Activated naive CD4-positive, alpha-beta T cell treated with anti-CD3 and anti-CD28 coated beads for 36 hours (primary cell): Measurements from ENCODE around the gene SIDT2. TPM values are rescaled to one million over a fixed set of nuclear protein-coding genes. Genes with fewer than 3 reads are reported as not detected.
"Not testable (repeated sequence)": the region's sequence is repeated elsewhere in the genome, so short reads cannot be mapped to it uniquely, and the experiment has no call there.

ENCODE experiments used
- CTCF ChIA-PET: fragments of 350-600 bp; sonication (Branson Sonifier 250); formaldehyde crosslinking; loops from one replicate; lab custom pipeline; 2021; ENCODE audit warnings: antibody characterized with exemption; lab: Charles Lee
- DNase-seq: peaks from one replicate; pipeline ENCODE4 v3.0.0-alpha.2; 2020
- H3K27ac Mint-ChIP-seq: one replicate; pipeline ENCODE4 v1.8.0; 2021; ENCODE audit warnings: mild to moderate bottlenecking, mixed read lengths
- H3K27me3 Mint-ChIP-seq: one replicate; pipeline ENCODE4 v1.8.0; 2021; ENCODE audit warnings: low read depth, mixed read lengths
- H3K36me3 Mint-ChIP-seq: one replicate; pipeline ENCODE4 v1.8.0; 2021; ENCODE audit warnings: low read depth, mixed read lengths
- H3K4me1 Mint-ChIP-seq: one replicate; pipeline ENCODE4 v1.8.0; 2021; ENCODE audit warnings: low read depth, mixed read lengths
- H3K4me3 Mint-ChIP-seq: one replicate; pipeline ENCODE4 v1.8.0; 2021; ENCODE audit warnings: mild to moderate bottlenecking, moderate library complexity, mixed read lengths
- H3K9me3 Mint-ChIP-seq: one replicate; pipeline ENCODE4 v1.8.0; 2021; ENCODE audit warnings: mixed read lengths
- intact Hi-C: fragments of 100-400 bp; cut with micrococcal nuclease; formaldehyde crosslinking; loops from one replicate; pipeline ENCODE4 v1.15.1; 2023
- total RNA-seq, 2 experiments: library from RNA; stranded (reverse); gene quantifications; one replicate each; pipeline ENCODE4 v1.2.3, GENCODE V29; 2021

SIDT2 gene
- 10 to 100 TPM; 23.9 to 25.6 TPM for total RNA-seq

DNA sequence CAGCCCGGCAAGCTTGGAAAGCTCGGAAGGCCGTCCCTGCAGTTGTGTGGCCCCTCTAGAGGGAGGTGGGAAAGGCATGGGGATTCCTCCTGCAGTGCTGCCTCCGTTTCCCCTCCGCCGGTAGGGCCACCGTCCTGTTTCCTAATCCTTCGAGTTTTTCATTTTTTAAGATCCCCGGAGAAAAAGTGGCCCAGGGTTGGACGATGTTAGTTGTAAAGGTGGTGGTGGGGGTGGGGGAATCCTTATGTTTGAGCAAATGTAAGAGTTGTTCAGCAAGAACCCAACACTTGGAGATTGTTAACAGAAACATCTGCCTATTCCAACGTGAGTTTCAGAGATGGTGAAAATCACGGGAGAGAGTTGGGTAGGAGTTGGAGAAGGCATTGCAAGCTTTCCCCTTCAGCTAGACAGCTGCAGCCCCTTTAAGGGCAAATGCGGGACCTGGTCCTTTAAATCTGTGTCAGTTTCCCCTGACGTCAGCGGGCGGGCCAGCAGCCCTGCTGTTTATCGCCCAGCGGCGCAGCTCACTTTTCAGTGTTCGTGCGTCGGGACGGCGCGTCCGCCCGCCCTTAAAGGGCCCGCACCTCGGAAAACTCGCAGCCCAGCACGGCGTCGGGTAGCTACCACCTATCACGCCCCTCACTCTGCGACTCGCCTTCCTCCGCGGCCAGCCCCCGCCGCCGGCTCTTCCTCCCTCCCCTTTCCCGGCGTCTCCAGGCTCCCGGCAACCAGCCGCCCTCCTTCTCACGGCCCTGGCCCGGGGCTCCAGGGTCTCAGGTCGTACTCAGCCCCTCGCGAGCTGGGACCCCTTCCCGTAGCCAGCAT lies at the start of gene SIDT2:
Gene SIDT2 (plus strand): TSS at position 534 of the 825 bp plus-strand sequence. CDS start 521 bp downstream, outside the sequence.
- peaks cover 28% of the 10 kb centered on the region for H3K4me1 Mint-ChIP-seq
- peak within 1 kb of the TSS; percentile 79 for H3K27ac Mint-ChIP-seq
- peak within 1 kb of the TSS; percentile 93 for H3K4me3 Mint-ChIP-seq
- H3K9me3 Mint-ChIP-seq = no peaks in the 10 kb centered on the region
- DNase-seq = peak; percentile 92
- H3K36me3 Mint-ChIP-seq = no peaks in the 10 kb centered on the region
- intact Hi-C loops = loop anchor here (1.0 to 2.0 kb wide), 5 partner anchors 34 to 406 kb away; partner anchors contain the start of genes BUD13, CEP164 and PAFAH1B2
- no peaks in the 10 kb centered on the region for H3K27me3 Mint-ChIP-seq
- CTCF ChIA-PET = interaction anchor here (0.6 to 6.4 kb wide), 7 partner anchors 34 to 446 kb away, joined by 3 to 72 read pairs (median 3); partner anchors contain the start of gene PAFAH1B2

DNA sequence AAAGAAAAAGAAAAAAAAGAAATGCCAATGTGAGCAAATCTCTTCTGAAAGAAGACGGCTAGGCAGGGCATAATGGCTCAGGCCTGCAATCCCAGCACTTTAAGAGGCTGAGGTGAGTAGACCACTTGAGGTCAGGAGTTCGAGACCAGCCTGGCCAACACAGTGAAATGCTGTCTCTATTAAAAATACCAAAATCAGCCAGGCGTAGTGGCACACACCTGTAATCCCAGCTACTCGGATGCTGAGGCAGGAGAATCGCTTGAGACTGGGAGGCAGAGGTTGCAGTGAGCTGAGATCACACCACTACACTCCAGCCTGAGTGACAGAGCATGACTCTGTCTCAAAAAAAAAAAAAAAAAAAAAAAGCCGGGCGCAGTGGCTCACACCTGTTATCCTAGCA lies 48.1 kb upstream of the SIDT2 start:
- H3K36me3 Mint-ChIP-seq, H3K27me3 Mint-ChIP-seq, H3K9me3 Mint-ChIP-seq, H3K27ac Mint-ChIP-seq, CTCF ChIA-PET, H3K4me3 Mint-ChIP-seq, H3K4me1 Mint-ChIP-seq, DNase-seq: not testable (repeated sequence)
- intact Hi-C loops = loop anchor here (5.0 kb wide), 1 partner anchor 77 kb away; no protein-coding TSS in a partner anchor

DNA sequence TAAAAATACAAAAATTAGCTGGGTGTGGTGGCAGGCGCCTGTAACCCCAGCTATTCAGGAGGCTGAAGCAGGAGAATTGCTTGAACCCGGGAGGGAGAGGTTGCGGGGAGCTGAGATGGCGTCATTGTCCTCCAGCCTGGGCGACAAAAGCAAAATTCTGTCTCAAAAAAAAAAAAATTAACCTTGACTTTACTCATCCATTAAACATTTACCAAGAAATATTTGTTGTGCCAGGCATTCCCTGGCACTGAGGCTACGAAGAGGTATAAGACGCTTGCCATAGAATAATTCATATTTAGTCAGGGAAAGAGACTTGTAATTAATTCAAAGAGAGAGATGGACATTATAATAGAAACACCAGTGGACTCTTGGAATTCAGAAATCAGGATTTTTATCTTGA lies 47.7 kb upstream of the SIDT2 start:
- Mint-ChIP-seq H3K9me3 (no peaks in the 10 kb centered on the region), H3K36me3 (no peaks in the 10 kb centered on the region), H3K27ac (no peak overlapping the region), H3K27me3 (no peaks in the 10 kb centered on the region), H3K4me1 (no peaks in the 10 kb centered on the region), H3K4me3 (no peak overlapping the region)
- CTCF ChIA-PET = interaction anchor here (0.6 kb wide), 1 partner anchor 14 kb away, joined by 6 read pairs; no protein-coding TSS in a partner anchor
- intact Hi-C loops = loop anchor here (5.0 kb wide), 1 partner anchor 76 kb away; no protein-coding TSS in a partner anchor
- no peak for DNase-seq

DNA sequence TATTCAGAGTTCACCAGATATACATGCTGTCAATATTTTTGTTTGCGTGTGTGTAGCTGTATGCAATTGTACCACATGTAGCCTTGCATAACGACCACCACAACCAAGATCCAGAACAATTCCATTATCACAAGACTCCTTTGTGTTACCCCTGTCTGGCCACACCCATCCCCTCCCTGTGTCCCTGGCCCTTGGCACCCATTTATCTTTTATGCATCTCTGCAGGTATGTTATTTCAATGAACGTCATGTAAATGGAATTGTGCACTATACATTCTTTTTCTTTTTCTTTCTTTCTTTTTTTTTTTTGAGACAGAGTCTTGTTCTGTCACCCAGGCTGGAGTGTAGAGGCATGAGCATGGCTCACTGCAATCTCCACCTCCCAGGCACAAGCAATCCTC lies 44.1 kb upstream of the SIDT2 start:
- Mint-ChIP-seq H3K4me3 (no peak overlapping the region), H3K27me3 (no peaks in the 10 kb centered on the region), H3K27ac (no peak overlapping the region), H3K9me3 (no peaks in the 10 kb centered on the region), H3K4me1 (no peaks in the 10 kb centered on the region), H3K36me3 (no peaks in the 10 kb centered on the region)
- intact Hi-C loops = loop anchor here (5.0 kb wide), 1 partner anchor 73 kb away; no protein-coding TSS in a partner anchor
- CTCF ChIA-PET = interaction anchor here (1.0 to 1.1 kb wide), 2 partner anchors 254 to 267 kb away, joined by 3 to 4 read pairs; no protein-coding TSS in a partner anchor
- DNase-seq = no peak

DNA sequence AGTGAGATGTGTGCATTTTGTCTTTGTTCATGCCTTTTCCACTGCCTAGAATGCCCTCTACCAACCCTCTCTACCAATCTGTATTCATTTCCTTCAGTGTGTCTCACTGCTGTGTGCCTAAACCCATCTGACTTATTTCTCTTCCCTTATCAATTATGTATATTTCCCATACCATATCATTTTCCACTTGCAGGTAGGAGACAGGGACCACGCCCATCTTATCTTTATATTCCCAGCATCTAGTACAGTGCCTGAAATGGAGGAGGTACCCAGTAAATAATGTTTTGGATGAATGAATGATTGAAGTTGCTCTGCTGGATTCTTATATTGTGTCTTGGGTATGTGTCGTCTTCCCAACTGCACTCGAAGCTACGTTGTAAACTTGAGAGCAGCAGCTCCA lies 43.6 kb upstream of the SIDT2 start:
- H3K4me3 Mint-ChIP-seq, DNase-seq, H3K27me3 Mint-ChIP-seq, H3K9me3 Mint-ChIP-seq, H3K27ac Mint-ChIP-seq, CTCF ChIA-PET, H3K4me1 Mint-ChIP-seq, H3K36me3 Mint-ChIP-seq: not testable (repeated sequence)
- intact Hi-C loops = loop anchor here (5.0 kb wide), 1 partner anchor 72 kb away; no protein-coding TSS in a partner anchor

DNA sequence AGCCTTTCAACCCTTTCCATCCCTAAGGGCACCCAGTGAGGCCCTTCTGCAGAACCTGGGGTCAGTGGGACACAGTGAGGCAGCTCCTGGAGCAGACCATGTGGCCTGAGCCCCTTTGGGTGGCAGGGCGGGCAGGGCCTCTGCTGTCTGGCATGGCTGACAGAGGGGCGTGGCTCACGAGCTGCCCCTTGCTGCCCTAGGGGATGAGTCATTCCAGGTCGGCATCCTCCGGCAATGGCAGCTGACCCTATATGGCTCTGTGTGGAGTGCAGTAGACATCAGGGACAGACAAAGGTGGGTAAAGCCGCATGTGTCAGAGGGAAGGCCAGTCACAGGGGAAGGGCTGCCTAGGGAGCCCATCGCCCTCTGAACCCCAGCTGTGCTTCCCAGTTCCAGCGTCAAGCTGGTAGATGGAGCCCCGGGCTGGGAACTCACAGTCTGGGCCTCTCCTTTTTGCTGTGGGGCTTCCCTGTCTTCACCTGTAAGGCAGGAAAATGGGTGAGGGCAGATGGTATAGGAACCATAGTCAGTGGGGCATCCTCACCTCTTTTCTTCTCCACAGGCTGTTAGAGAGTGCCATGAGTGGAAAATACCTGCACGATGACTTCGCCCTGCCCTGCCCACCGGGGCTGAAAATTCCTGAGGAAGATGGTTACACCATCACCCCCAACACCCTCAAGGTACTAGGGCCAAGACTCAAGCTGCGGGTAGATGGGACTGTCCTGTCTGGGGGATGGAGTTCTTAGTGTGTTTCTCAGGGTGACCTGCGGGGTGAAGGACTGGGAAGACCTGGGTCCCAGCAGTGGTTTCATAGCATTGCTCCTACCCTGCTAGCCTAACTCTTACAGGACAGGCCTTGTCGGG lies 41.1 kb upstream of the SIDT2 start:
- H3K36me3 Mint-ChIP-seq, H3K4me3 Mint-ChIP-seq, intact Hi-C loops, H3K27ac Mint-ChIP-seq, H3K4me1 Mint-ChIP-seq, CTCF ChIA-PET, DNase-seq, H3K27me3 Mint-ChIP-seq, H3K9me3 Mint-ChIP-seq: not testable (repeated sequence)

DNA sequence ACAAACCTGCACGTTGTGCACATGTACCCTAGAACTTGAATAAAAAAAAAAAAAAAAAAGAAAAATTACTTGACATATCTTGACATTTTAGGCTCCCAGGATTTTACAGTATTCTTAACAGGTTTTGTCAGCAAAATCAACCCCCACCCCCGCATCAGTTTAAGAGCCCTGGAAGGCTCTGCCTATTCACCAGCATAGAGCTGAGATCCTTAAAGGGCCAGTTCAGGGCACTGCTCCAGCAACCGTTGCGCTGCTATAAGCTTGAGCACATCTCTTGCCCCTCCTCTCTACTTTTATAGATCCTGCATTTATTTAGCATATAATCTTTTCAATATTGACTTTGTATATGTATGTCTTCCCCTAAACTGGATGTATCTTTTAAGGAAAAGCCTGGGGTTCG lies 35.2 kb upstream of the SIDT2 start:
- CTCF ChIA-PET = interaction anchor here (0.6 to 2.7 kb wide), 4 partner anchors 20 to 307 kb away, joined by 3 to 6 read pairs (median 6); partner anchors contain the start of gene PCSK7
- peak; percentile 47 for DNase-seq
- intact Hi-C loops = loop anchor here (10.0 kb wide), 1 partner anchor 181 kb away; the partner anchor contains the start of gene CEP164
- Mint-ChIP-seq H3K27me3 (no peaks in the 10 kb centered on the region), H3K4me3 (peak overlapping the region; percentile 95), H3K27ac (peak overlapping the region; percentile 91), H3K36me3 (peaks cover 11% of the 10 kb centered on the region), H3K9me3 (no peaks in the 10 kb centered on the region), H3K4me1 (peaks cover 35% of the 10 kb centered on the region)

DNA sequence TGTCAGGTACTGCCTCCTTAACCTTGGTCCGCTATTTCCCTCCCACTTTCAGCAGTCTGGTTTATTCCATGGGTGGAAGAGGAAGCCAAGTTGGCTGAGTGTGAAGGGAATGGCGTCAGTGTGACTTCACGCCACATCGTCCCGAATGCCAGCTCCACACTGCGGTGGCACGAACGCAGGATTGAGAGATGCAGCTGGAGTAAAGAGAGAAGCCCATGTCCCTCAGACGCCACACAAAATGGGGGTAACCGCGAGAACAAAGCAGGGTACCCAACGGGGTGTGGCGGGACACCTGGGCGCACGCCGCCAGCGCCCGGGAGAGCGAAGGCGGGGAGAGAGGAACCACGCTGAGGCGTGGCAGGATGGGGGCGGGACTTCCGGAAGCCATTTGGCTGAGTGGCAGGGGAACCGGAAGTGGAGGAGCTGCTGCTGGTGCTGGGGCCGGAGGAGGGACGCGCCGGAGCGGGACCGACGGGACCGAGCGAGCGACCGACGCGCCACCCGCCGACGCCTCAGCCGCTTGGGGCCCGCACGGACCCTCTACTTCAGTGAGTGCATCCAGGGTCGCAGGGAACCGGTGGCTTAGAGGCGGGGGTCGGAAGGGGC lies 34.6 kb upstream of the SIDT2 start, which contains the start of gene PAFAH1B2:
Gene PAFAH1B2 (plus strand): TSS at position 417 of the 606 bp plus-strand sequence. CDS start 8,161 bp downstream, outside the sequence.
- intact Hi-C loops = loop anchor here (1.0 to 10.0 kb wide), 4 partner anchors 34 to 371 kb away; partner anchors contain the start of genes CEP164 and SIDT2
- H3K27ac Mint-ChIP-seq = peak within 1 kb of the TSS; percentile 91
- no peaks in the 10 kb centered on the region for H3K9me3 Mint-ChIP-seq
- CTCF ChIA-PET = interaction anchor here (0.6 to 2.7 kb wide), 7 partner anchors 21 to 308 kb away, joined by 3 to 6 read pairs (median 5); partner anchors contain the start of gene PCSK7
- DNase-seq = peak; percentile 98
- H3K36me3 Mint-ChIP-seq = peaks cover 13% of the 10 kb centered on the region
- peak within 1 kb of the TSS; percentile 95 for H3K4me3 Mint-ChIP-seq
- H3K4me1 Mint-ChIP-seq = peaks cover 37% of the 10 kb centered on the region
- H3K27me3 Mint-ChIP-seq = no peaks in the 10 kb centered on the region

DNA sequence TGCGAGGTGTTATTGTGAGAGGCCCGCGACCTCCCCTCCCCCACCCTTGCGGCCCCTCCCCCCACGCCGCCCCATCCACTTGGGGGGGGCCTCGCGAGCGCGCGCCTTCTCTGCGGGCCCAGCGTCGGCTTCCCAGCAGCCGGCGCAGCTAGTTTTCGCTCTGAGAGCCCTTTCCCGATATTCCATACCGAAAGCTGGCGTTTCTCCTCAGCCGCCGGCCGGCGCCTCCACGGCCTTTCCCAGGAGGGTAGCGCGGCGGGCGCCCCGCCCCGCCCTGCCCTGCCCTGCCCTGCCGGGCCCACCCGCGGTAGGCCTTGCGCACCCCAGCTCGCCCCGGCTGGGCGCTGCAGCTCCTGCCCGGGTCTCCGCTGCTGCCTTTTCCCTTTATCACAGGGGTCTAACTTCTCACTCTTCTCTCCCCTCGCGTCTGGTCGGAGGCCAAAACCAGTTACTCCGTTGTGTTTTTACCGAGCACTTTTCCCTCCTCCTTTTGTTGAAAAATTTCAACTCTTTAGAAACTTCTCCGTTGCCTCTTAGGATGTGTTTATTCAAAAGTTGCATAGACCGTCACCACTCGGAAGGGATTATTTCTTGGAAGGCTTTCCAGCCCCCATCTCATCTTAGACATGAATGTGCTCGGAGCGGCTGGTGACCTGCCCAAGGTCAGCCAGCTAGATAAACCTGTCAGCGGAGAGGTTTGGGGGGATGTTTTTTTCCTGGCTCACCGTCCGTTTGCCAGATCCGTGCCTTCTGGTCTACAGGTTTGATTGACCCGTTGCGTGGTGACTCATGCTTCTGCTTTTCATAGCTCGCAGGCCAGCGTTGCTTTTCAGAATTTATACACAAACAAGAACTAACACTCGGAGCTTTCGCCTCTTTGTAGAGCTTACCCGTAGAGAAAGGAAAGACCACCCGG lies 33.8 kb upstream of the SIDT2 start:
- Mint-ChIP-seq H3K4me1 (peaks cover 39% of the 10 kb centered on the region), H3K36me3 (peaks cover 14% of the 10 kb centered on the region), H3K27ac (peak overlapping the region; percentile 90), H3K9me3 (no peaks in the 10 kb centered on the region), H3K4me3 (peak overlapping the region; percentile 95), H3K27me3 (no peaks in the 10 kb centered on the region)
- CTCF ChIA-PET = interaction anchor here (0.7 to 2.7 kb wide), 11 partner anchors 12 to 309 kb away, joined by 3 to 6 read pairs (median 5); partner anchors contain the start of gene PCSK7
- intact Hi-C loops = loop anchor here (1.0 to 10.0 kb wide), 4 partner anchors 34 to 371 kb away; partner anchors contain the start of genes CEP164 and SIDT2
- DNase-seq = peak; percentile 48

DNA sequence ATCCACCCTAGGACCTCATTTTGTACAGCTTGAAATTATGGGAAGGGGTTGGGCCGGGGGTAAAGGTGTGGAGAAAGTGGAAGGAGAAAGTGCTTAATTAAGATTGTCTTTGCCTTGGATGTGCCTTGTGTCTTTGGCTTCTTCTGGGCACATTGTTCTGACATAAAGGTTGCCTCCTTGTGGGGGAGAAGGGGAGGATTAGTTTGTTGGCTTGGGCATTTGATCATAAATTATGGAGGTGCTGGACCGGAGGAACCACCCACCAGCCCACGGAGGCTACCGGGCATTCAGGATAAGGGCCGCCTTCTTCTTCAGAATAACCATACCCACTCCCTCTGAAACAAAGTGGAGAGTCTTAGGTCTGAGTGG lies 33.2 kb upstream of the SIDT2 start:
- peaks cover 40% of the 10 kb centered on the region for H3K4me1 Mint-ChIP-seq
- H3K4me3 Mint-ChIP-seq = peak overlapping the region; percentile 95
- no peaks in the 10 kb centered on the region for H3K9me3 Mint-ChIP-seq
- peak overlapping the region; percentile 90 for H3K27ac Mint-ChIP-seq
- no peaks in the 10 kb centered on the region for H3K27me3 Mint-ChIP-seq
- CTCF ChIA-PET = interaction anchor here (1.0 to 2.0 kb wide), 5 partner anchors 11 to 85 kb away, joined by 5 to 6 read pairs (median 5); no protein-coding TSS in a partner anchor
- peak; percentile 15 for DNase-seq
- intact Hi-C loops = loop anchor here (10.0 kb wide), 1 partner anchor 179 kb away; the partner anchor contains the start of gene CEP164
- peaks cover 14% of the 10 kb centered on the region for H3K36me3 Mint-ChIP-seq
